SK-N-SH (cell line): ENCODE results near the gene NAGA. TPM values are rescaled to one million over a fixed set of nuclear protein-coding genes. Genes with fewer than 3 reads are reported as not detected.

ENCODE experiments used
- CTCF ChIA-PET: fragments of 300-600, 350-600 bp; formaldehyde crosslinking; extraction: SDS; loops from one replicate; lab custom pipeline; 2021; lab: Yijun Ruan, JAX
- POLR2A ChIA-PET: fragments of 350-600 bp; sonication (Branson Sonifier 250); formaldehyde crosslinking; extraction: SDS; loops from one replicate; lab custom pipeline; 2020; ENCODE audit warnings: antibody characterized with exemption, inconsistent platforms; lab: Yijun Ruan, JAX
- DNase-seq: peaks from one replicate; pipeline ENCODE4 v3.0.0; 2012
- H2AFZ ChIP-seq: fragments of 200-600 bp; sonication (generic); 2 replicates; pipeline ENCODE4 v1.8.1; 2016; ENCODE audit warnings: antibody characterized with exemption, mild to moderate bottlenecking, low read depth
- H3F3A ChIP-seq: fragments of 200-600 bp; sonication (generic); replicated peaks from 2 replicates; pipeline ENCODE3; 2016; ENCODE audit warnings: antibody characterized with exemption, mild to moderate bottlenecking; ENCODE audit not compliant: insufficient read depth
- H3K27ac ChIP-seq, 2 experiments: fragments of 200-500 bp in 1 of 2; fragments of 200-600 bp in 1 of 2; sonication (Bioruptor generic) in 1 of 2; sonication (generic), shearing (Covaris generic) in 1 of 2; 2 replicates each; pipeline versions ENCODE4 v1.5.1 to v1.6.1; 2014 to 2016; ENCODE audit warnings: low read depth in 2 of 2, inconsistent platforms in 1 of 2, low read length in 1 of 2, mild to moderate bottlenecking in 1 of 2, mixed read lengths in 1 of 2
- H3K27me3 ChIP-seq: fragments of 200-600 bp; sonication (generic), shearing (Covaris generic); 2 replicates; pipeline ENCODE4 v1.6.1; 2016; ENCODE audit warnings: mixed run types; ENCODE audit not compliant: insufficient read depth
- H3K36me3 ChIP-seq, 2 experiments: fragments of 200-500 bp in 1 of 2; fragments of 200-600 bp in 1 of 2; sonication (Bioruptor generic) in 1 of 2; sonication (generic) in 1 of 2; replicated peaks in 1 of 2; 2 replicates each; pipeline versions ENCODE3 to v1.5.1; 2014 to 2016; ENCODE audit warnings: low read length in 1 of 2, mild to moderate bottlenecking in 1 of 2; ENCODE audit not compliant: insufficient read depth in 2 of 2, control insufficient read depth in 1 of 2
- H3K4me1 ChIP-seq, 2 experiments: fragments of 200-500 bp in 1 of 2; fragments of 200-600 bp in 1 of 2; sonication (Bioruptor generic) in 1 of 2; sonication (generic), shearing (Covaris generic) in 1 of 2; 2 replicates each; pipeline versions ENCODE4 v1.5.1 to v1.6.1; 2014 to 2016; ENCODE audit warnings: low read depth in 1 of 2, low read length in 1 of 2, mixed run types in 1 of 2; ENCODE audit not compliant: insufficient read depth in 2 of 2, control insufficient read depth in 1 of 2
- H3K4me2 ChIP-seq: fragments of 200-600 bp; sonication (generic), shearing (Covaris generic); 2 replicates; pipeline ENCODE4 v1.6.1; 2017; ENCODE audit warnings: mixed run types
- H3K4me3 ChIP-seq, 2 experiments: fragments of 200-500 bp in 1 of 2; fragments of 200-600 bp in 1 of 2; sonication (Bioruptor generic) in 1 of 2; sonication (generic), shearing (Covaris generic) in 1 of 2; 2 replicates each; pipeline versions ENCODE4 v1.5.1 to v1.8.1; 2014 to 2016; ENCODE audit warnings: low read depth in 2 of 2, inconsistent platforms in 1 of 2, low read length in 1 of 2, mild to moderate bottlenecking in 1 of 2, mixed read lengths in 1 of 2, moderate library complexity in 1 of 2
- H3K79me2 ChIP-seq: fragments of 200-600 bp; sonication (generic); 2 replicates; pipeline ENCODE4 v1.8.1; 2017; ENCODE audit warnings: mild to moderate bottlenecking; ENCODE audit not compliant: insufficient read depth
- H3K9ac ChIP-seq: fragments of 200-600 bp; sonication (generic); 2 replicates; pipeline ENCODE4 v1.6.1; 2017; ENCODE audit warnings: mixed run types
- H3K9me2 ChIP-seq: fragments of 200-600 bp; sonication (generic); 2 replicates; pipeline ENCODE4 v1.6.1; 2017; ENCODE audit warnings: mixed run types
- H3K9me3 ChIP-seq: fragments of 200-600 bp; sonication (generic); 2 replicates; pipeline ENCODE4 v1.6.1; 2017; ENCODE audit warnings: mixed run types, mild to moderate bottlenecking, moderate library complexity
- H4K20me1 ChIP-seq: fragments of 200-600 bp; sonication (generic); 2 replicates; pipeline ENCODE4 v1.6.1; 2017; ENCODE audit warnings: mild to moderate bottlenecking, mixed run types; ENCODE audit not compliant: insufficient read depth
- CHD2 ChIP-seq: fragments of 150-350 bp; IDR thresholded peaks from 2 replicates; pipeline ENCODE4 v1.6.1; 2018; ENCODE audit warnings: low read length; ENCODE audit not compliant: partially characterized antibody
- CTCF ChIP-seq: fragments of 200-600 bp; sonication (generic); IDR thresholded peaks from 2 replicates; pipeline ENCODE4 v1.6.1; 2017; ENCODE audit warnings: antibody characterized with exemption, mild to moderate bottlenecking, moderate library complexity
- ELF1 ChIP-seq: IDR thresholded peaks from 2 replicates; pipeline ENCODE4 v1.4.0; 2012
- GABPA ChIP-seq: IDR thresholded peaks from 2 replicates; pipeline ENCODE4 v1.4.0; 2012; ENCODE audit warnings: low read depth, mild to moderate bottlenecking
- MAX ChIP-seq: IDR thresholded peaks from 2 replicates; pipeline ENCODE4 v1.4.0; 2012; ENCODE audit warnings: low read depth
- NFIC ChIP-seq: IDR thresholded peaks from 2 replicates; pipeline ENCODE4 v1.4.0; 2012; ENCODE audit warnings: borderline replicate concordance
- NRF1 ChIP-seq: IDR thresholded peaks from 2 replicates; pipeline ENCODE4 v1.6.1; 2012; ENCODE audit warnings: low read depth, mild to moderate bottlenecking, low read length
- PBX3 ChIP-seq: IDR thresholded peaks from 2 replicates; pipeline ENCODE4; 2012
- POLR2AphosphoS5 ChIP-seq: IDR thresholded peaks from 2 replicates; pipeline ENCODE4 v1.6.1; 2012; ENCODE audit warnings: low read depth, low read length
- RAD21 ChIP-seq: IDR thresholded peaks from 2 replicates; pipeline ENCODE4 v1.6.1; 2012; ENCODE audit warnings: mild to moderate bottlenecking, low read length
- REST ChIP-seq: IDR thresholded peaks from 2 replicates; pipeline ENCODE4 v1.6.1; 2012; ENCODE audit warnings: mild to moderate bottlenecking, low read depth, low read length, moderate library complexity
- RFX5 ChIP-seq: IDR thresholded peaks from 2 replicates; pipeline ENCODE4 v1.6.1; 2012; ENCODE audit warnings: mild to moderate bottlenecking, improper control_type of control experiment, low read length
- SMC3 ChIP-seq: IDR thresholded peaks from 2 replicates; pipeline ENCODE4 v1.6.1; 2012; ENCODE audit warnings: low read depth, low read length, improper control_type of control experiment
- TAF1 ChIP-seq: IDR thresholded peaks from 2 replicates; pipeline ENCODE4 v1.6.1; 2012; ENCODE audit warnings: low read depth, mild to moderate bottlenecking, low read length, moderate library complexity, borderline replicate concordance
- TCF12 ChIP-seq: IDR thresholded peaks from 2 replicates; pipeline ENCODE4 v1.4.0; 2012
- YY1 ChIP-seq: IDR thresholded peaks from 2 replicates; pipeline ENCODE4 v1.4.0; 2012; ENCODE audit warnings: low read depth, mild to moderate bottlenecking
- ZBTB33 ChIP-seq: IDR thresholded peaks from 2 replicates; pipeline ENCODE4 v1.4.0; 2012; ENCODE audit warnings: low read depth, borderline replicate concordance
- WGBS: methylation state at CpG from one replicate; pipeline ENCODE4 v1.1.6; 2017; ENCODE audit warnings: low lambda C conversion rate; 5-methylcytosine and 5-hydroxymethylcytosine counted together
- polyA plus RNA-seq, 3 experiments: library from polyadenylated mRNA; depleted of rRNA; stranded (reverse); fragments of >200 nt; gene quantifications; 2 replicates each; pipeline ENCODE4 v1.2.3, GENCODE V29; 2012

The NAGA gene
- polyA plus RNA-seq, 1 of the 3 experiments (the other 2 are of a cell fraction) = 16.8 TPM

GRCh38 chr22:42090596-42091454 lies 20.2 kb upstream of the NAGA start, which contains the start of gene NDUFA6:
Gene NDUFA6 (minus strand): TSS chr22:42090772. CDS start chr22:42090744, 28 bp downstream.
- H2AFZ ChIP-seq = peak within 1 kb of the TSS; percentile 68; the same call in 1 of the 2 replicates
- peak within 1 kb of the TSS; percentile 70 to 74 for H3K4me3 ChIP-seq
- DNase-seq = peak; percentile 91
- H3K27ac ChIP-seq = peak within 1 kb of the TSS; percentile 72 to 84
- H3K9ac ChIP-seq = peak within 1 kb of the TSS; percentile 89
- 6% methylated on average over 9 of the region's 71 CpGs for WGBS
- H3K27me3 ChIP-seq = no peaks in the 10 kb centered on the region
- H3K4me1 ChIP-seq = peaks cover 0 to 4% of the 10 kb centered on the region in 2 experiments; a peak in 1 of 4 replicates
- TF ChIP-seq TCF12 (0 out of 2 replicates have a peak, but pooled peaks have one; percentile 8), RAD21 (peak; percentile 70), REST (no peak), GABPA (no peak), ELF1 (no peak), NRF1 (peak; percentile 91), PBX3 (no peak), MAX (0 out of 2 replicates have a peak, but pooled peaks have one; percentile 46), YY1 (peak; percentile 85), NFIC (no peak), SMC3 (peak; percentile 74), POLR2AphosphoS5 (no peak), CHD2 (peak; percentile 6), RFX5 (peak; percentile 55; the same call in 1 of the 2 replicates), TAF1 (peak; percentile 68), CTCF (peak; percentile 65), ZBTB33 (no peak)
- H3K36me3 ChIP-seq = peaks cover 8 to 12% of the 10 kb centered on the region in 2 experiments
- H3F3A ChIP-seq = peaks cover 9% of the 10 kb centered on the region
- peaks cover 27% of the 10 kb centered on the region for H3K79me2 ChIP-seq
- H3K9me2 ChIP-seq = no peaks in the 10 kb centered on the region
- POLR2A ChIA-PET = interaction anchor here (0.9 to 2.1 kb wide), 3 partner anchors 10 to 354 kb away, joined by 3 to 8 read pairs (median 8); no protein-coding TSS in a partner anchor
- no peaks in the 10 kb centered on the region for H3K9me3 ChIP-seq
- H4K20me1 ChIP-seq = no peaks in the 10 kb centered on the region
- peak within 1 kb of the TSS; percentile 81 for H3K4me2 ChIP-seq
- CTCF ChIA-PET = interaction anchor here (0.5 to 2.1 kb wide), 25 partner anchors 10 to 501 kb away, joined by 3 to 28 read pairs (median 3); partner anchors contain the start of genes CENPM, SMDT1 and SMIM45
